GF-D8 (cell line): ENCODE data around the gene CSNK2A1.

ENCODE experiments used
- DNase-seq: peaks from one replicate; lab custom pipeline; 2025; lab: John Stamatoyannopoulos, UW

CSNK2A1 gene

GRCh38 chr20:564192-564591 lies 20.6 kb upstream of the CSNK2A1 start:
- DNase-seq, result no peak

- DNase-seq, result no peak
These were observed 19.6 kb upstream of the CSNK2A1 start for GRCh38 chr20:563187-563586.

- no peak for DNase-seq
These were observed 18.8 kb upstream of the CSNK2A1 start for GRCh38 chr20:562232-562897.

GRCh38 chr20:561437-562231 lies 18.0 kb upstream of the CSNK2A1 start:
- peak; percentile 19 for DNase-seq

- DNase-seq, result no peak
These were observed 17.1 kb upstream of the CSNK2A1 start for GRCh38 chr20:560680-561079.

- DNase-seq, result no peak
These were observed 14.5 kb upstream of the CSNK2A1 start for GRCh38 chr20:558117-558516.

GRCh38 chr20:556984-557383 lies 13.4 kb upstream of the CSNK2A1 start:
- no peak for DNase-seq

GRCh38 chr20:555976-556385 lies 12.4 kb upstream of the CSNK2A1 start:
- DNase-seq, result no peak

- no peak for DNase-seq
These were observed 7.0 kb upstream of the CSNK2A1 start for GRCh38 chr20:550611-551010.

- no peak for DNase-seq
These were observed 6.3 kb upstream of the CSNK2A1 start for GRCh38 chr20:549722-550496.

GRCh38 chr20:548906-549305 lies 5.3 kb upstream of the CSNK2A1 start:
- no peak for DNase-seq

GRCh38 chr20:547394-547793 lies 3.8 kb upstream of the CSNK2A1 start:
- DNase-seq, result no peak

- DNase-seq, result no peak
These were observed 2.8 kb upstream of the CSNK2A1 start for GRCh38 chr20:546353-546752.

- DNase-seq, result no peak
These were observed 649 bp upstream of the CSNK2A1 start for GRCh38 chr20:544153-544725.

GRCh38 chr20:542777-543368 lies 717 bp downstream of the CSNK2A1 start:
- DNase-seq, result no peak

GRCh38 chr20:540391-541201 lies 3.0 kb downstream of the CSNK2A1 start:
- DNase-seq, result no peak

- DNase-seq, result no peak
These were observed 3.7 kb downstream of the CSNK2A1 start for GRCh38 chr20:539848-540247.

GRCh38 chr20:539191-539590 lies 4.4 kb downstream of the CSNK2A1 start:
- DNase-seq, result no peak

GRCh38 chr20:537983-538382 lies 5.6 kb downstream of the CSNK2A1 start:
- DNase-seq, result no peak

GRCh38 chr20:536426-537010 lies 7.1 kb downstream of the CSNK2A1 start:
- DNase-seq, result no peak

- no peak for DNase-seq
These were observed 7.6 kb downstream of the CSNK2A1 start for GRCh38 chr20:535958-536357.
